Smooth muscle cell (in vitro differentiated cells): ENCODE data around the gene MINDY4. TPM values are rescaled to one million over a fixed set of nuclear protein-coding genes. Genes with fewer than 3 reads are reported as not detected.

Experiments
- DNase-seq: peaks from one replicate; lab custom pipeline; 2025; ENCODE audit not compliant: unreplicated experiment; lab: John Stamatoyannopoulos, UW
- H2AFZ ChIP-seq: fragments of 200-600 bp; sonication (generic); 2 replicates; pipeline ENCODE4 v1.6.0; 2016; ENCODE audit warnings: antibody characterized with exemption, low read depth, mild to moderate bottlenecking
- H3F3A ChIP-seq: fragments of 200-600 bp; sonication (generic); 2 replicates; pipeline ENCODE4 v1.6.0; 2017; ENCODE audit warnings: antibody characterized with exemption, low read depth
- H3K27ac ChIP-seq: fragments of 200-600 bp; sonication (generic); 2 replicates; pipeline ENCODE4 v1.5.1; 2016; ENCODE audit warnings: low read depth, mild to moderate bottlenecking
- H3K27me3 ChIP-seq: fragments of 200-600 bp; sonication (generic); 2 replicates; pipeline ENCODE4 v1.6.1; 2016; ENCODE audit warnings: low read depth, mild to moderate bottlenecking
- H3K36me3 ChIP-seq: fragments of 200-600 bp; sonication (generic); 2 replicates; pipeline ENCODE4 v1.5.1; 2016; ENCODE audit warnings: low read depth
- H3K4me1 ChIP-seq: fragments of 200-600 bp; sonication (generic); 2 replicates; pipeline ENCODE4 v1.5.1; 2016; ENCODE audit warnings: low read depth
- H3K4me2 ChIP-seq: fragments of 200-600 bp; sonication (generic); 2 replicates; pipeline ENCODE4 v1.6.0; 2016; ENCODE audit warnings: mild to moderate bottlenecking
- H3K4me3 ChIP-seq: fragments of 200-600 bp; sonication (generic); 2 replicates; pipeline ENCODE4 v1.5.1; 2016; ENCODE audit warnings: mild to moderate bottlenecking
- H3K79me2 ChIP-seq: fragments of 200-600 bp; sonication (generic); 2 replicates; pipeline ENCODE4 v1.6.0; 2016; ENCODE audit warnings: low read depth, mild to moderate bottlenecking
- H3K9ac ChIP-seq: fragments of 200-600 bp; sonication (generic); 2 replicates; pipeline ENCODE4 v1.6.0; 2016; ENCODE audit warnings: low read depth
- H3K9me3 ChIP-seq: fragments of 200-600 bp; sonication (generic); replicated peaks from 2 replicates; pipeline ENCODE4 v1.5.1; 2016; ENCODE audit warnings: low read depth
- H4K20me1 ChIP-seq: fragments of 200-600 bp; sonication (generic); 2 replicates; pipeline ENCODE4 v1.6.0; 2016; ENCODE audit warnings: low read depth
- CTCF ChIP-seq: fragments of 200-600 bp; sonication (generic); IDR thresholded peaks from 2 replicates; pipeline ENCODE4 v1.5.1; 2017; ENCODE audit warnings: borderline replicate concordance, mild to moderate bottlenecking, antibody characterized with exemption; ENCODE audit not compliant: insufficient read depth, poor library complexity, severe bottlenecking
- WGBS: methylation state at CpG from one replicate; pipeline ENCODE4 v1.1.7; 2016; ENCODE audit warnings: low lambda C conversion rate; 5-methylcytosine and 5-hydroxymethylcytosine counted together
- polyA plus RNA-seq: library from polyadenylated mRNA; unstranded; fragments of >200 nt; fragmentation: Nextera tagmentation; extraction: Ambion mirVana; gene quantifications from 2 replicates; pipeline ENCODE4 v1.2.1, GENCODE V29; 2016
- total RNA-seq: library from RNA; depleted of rRNA; stranded (reverse); fragments of >200 nt; gene quantifications from 2 replicates; pipeline ENCODE4 v1.2.3, GENCODE V29; 2014

MINDY4 gene
- total and polyA plus RNA-seq, 2 experiments from 2014 or later: 4.9 to 5.3 TPM

- no peak for DNase-seq
- Histone ChIP-seq H4K20me1 (no peaks in the 10 kb centered on the region), H3K4me3 (no peak overlapping the region), H3K4me1 (peaks cover 26% of the 10 kb centered on the region), H3K9ac (no peak overlapping the region), H3F3A (peaks cover 14% of the 10 kb centered on the region), H3K79me2 (no peaks in the 10 kb centered on the region), H3K27ac (no peak overlapping the region), H3K9me3 (no peaks in the 10 kb centered on the region), H3K36me3 (no peaks in the 10 kb centered on the region), H3K4me2 (no peak overlapping the region), H3K27me3 (no peaks in the 10 kb centered on the region), H2AFZ (no peak overlapping the region)
- TF ChIP-seq CTCF: no peak
- WGBS: 69% methylated on average over 4 of the region's 4 CpGs
Observed at GRCh38 chr7:30849565-30849964, 78.3 kb downstream of the MINDY4 start.

- no peak overlapping the region for H3K4me3 ChIP-seq
- H3K27ac ChIP-seq: no peak overlapping the region
- H3K9ac ChIP-seq: no peak overlapping the region
- no peaks in the 10 kb centered on the region for H3K36me3 ChIP-seq
- DNase-seq: no peak
- no peaks in the 10 kb centered on the region for H3K9me3 ChIP-seq
- peaks cover 14% of the 10 kb centered on the region for H3F3A ChIP-seq
- H3K27me3 ChIP-seq: no peaks in the 10 kb centered on the region
- no peak for TF ChIP-seq CTCF
- H3K4me1 ChIP-seq: peaks cover 26% of the 10 kb centered on the region
- H4K20me1 ChIP-seq: no peaks in the 10 kb centered on the region
- no peak overlapping the region for H2AFZ ChIP-seq
- 96% methylated on average over 17 of the region's 17 CpGs for WGBS
- no peaks in the 10 kb centered on the region for H3K79me2 ChIP-seq
- no peak overlapping the region for H3K4me2 ChIP-seq
Observed at GRCh38 chr7:30850426-30850825, 79.2 kb downstream of the MINDY4 start.

DNA sequence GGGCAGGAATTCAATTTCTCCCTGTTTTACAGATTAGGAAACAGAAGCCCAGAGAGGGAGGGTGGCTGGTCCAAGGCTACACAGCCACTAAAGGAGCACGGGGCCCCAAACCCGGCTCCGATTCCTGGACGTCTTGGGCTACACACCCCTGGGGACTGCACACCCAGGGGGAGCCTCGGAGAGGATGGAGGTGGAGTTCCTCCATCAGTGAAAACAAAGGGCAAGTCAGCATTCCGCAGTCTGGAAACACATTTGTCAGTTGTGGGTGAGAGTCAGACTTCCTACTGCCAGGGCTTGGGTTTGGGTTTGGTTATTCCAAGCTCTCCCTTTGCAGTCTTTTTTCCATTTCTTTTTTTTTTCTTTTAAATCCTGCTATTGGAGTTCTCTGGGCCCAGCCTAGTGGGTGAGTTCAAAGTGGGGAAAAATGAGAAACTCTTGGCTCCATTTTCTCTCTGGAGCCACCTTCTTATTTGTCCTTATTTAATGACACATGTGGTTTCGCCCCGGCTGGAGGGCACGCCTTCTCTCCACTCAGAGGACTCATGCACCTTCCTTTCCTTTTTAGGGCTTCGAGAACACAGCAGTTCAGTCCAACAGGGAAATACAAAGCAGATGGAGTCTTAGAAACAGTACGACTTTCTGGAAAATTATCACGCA lies 80.6 kb downstream of the MINDY4 start:
- TF ChIP-seq CTCF: no peak
- Histone ChIP-seq H3K79me2 (no peaks in the 10 kb centered on the region), H3K4me2 (peak overlapping the region; percentile 55), H3K36me3 (no peaks in the 10 kb centered on the region), H3F3A (peaks cover 14% of the 10 kb centered on the region), H3K9ac (no peak overlapping the region), H2AFZ (peak overlapping the region; percentile 2), H4K20me1 (no peaks in the 10 kb centered on the region), H3K4me3 (no peak overlapping the region), H3K9me3 (no peaks in the 10 kb centered on the region), H3K27ac (peak overlapping the region; percentile 73), H3K27me3 (no peaks in the 10 kb centered on the region), H3K4me1 (peaks cover 21% of the 10 kb centered on the region)
- DNase-seq: no peak
- WGBS: 62% methylated on average over 12 of the region's 12 CpGs

DNA sequence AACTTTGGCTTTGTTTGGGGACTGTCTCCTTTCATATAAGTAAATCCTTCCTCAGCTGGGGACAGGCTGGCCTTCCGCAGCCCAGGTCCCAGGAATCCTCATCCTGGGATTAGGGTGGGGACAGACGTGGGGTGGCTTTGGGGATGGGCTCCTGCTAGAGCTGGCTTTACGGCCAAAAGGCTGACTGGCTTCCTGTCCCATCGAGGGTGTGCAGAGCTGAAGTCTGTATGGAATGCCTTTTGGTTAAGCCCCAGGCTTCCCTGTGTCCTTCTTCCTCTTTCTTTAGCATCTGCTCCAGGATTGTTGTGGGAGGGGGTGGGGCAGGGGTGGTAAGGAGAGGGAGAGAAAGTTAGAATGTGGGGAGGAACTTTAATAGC lies 81.1 kb downstream of the MINDY4 start:
- Histone ChIP-seq H3K27me3 (no peaks in the 10 kb centered on the region), H3F3A (peaks cover 14% of the 10 kb centered on the region), H3K4me2 (peak overlapping the region; percentile 55), H2AFZ (peak overlapping the region; percentile 2), H4K20me1 (no peaks in the 10 kb centered on the region), H3K9me3 (no peaks in the 10 kb centered on the region), H3K79me2 (no peaks in the 10 kb centered on the region), H3K9ac (no peak overlapping the region), H3K4me3 (no peak overlapping the region), H3K36me3 (no peaks in the 10 kb centered on the region), H3K27ac (peak overlapping the region; percentile 73), H3K4me1 (peaks cover 21% of the 10 kb centered on the region)
- no peak for TF ChIP-seq CTCF
- no peak for DNase-seq
- WGBS: 16% methylated on average over 4 of the region's 4 CpGs
